Sigmoid colon (tissue), 3 donors: Measurements from ENCODE around the gene MRPL27.

Source experiments
- POLR2A ChIP-seq, 2 donors: fragments of 450-650 bp; IDR thresholded peaks; one replicate each; pipeline ENCODE4 v1.6.1; 2016; ENCODE audit warnings: antibody characterized with exemption in 2 of 2, mild to moderate bottlenecking in 2 of 2, moderate library complexity in 2 of 2
- TF ChIP-seq, protein P1 (sequence below), 4 experiments: fragments of 450-650 bp in 3 of 4; fragments of 200-600 bp in 1 of 4; IDR thresholded peaks; one replicate each; pipeline ENCODE4 v1.5.1; 2016 to 2019; ENCODE audit warnings: antibody characterized with exemption in 4 of 4, mild to moderate bottlenecking in 3 of 4, moderate library complexity in 2 of 4

DNA sequence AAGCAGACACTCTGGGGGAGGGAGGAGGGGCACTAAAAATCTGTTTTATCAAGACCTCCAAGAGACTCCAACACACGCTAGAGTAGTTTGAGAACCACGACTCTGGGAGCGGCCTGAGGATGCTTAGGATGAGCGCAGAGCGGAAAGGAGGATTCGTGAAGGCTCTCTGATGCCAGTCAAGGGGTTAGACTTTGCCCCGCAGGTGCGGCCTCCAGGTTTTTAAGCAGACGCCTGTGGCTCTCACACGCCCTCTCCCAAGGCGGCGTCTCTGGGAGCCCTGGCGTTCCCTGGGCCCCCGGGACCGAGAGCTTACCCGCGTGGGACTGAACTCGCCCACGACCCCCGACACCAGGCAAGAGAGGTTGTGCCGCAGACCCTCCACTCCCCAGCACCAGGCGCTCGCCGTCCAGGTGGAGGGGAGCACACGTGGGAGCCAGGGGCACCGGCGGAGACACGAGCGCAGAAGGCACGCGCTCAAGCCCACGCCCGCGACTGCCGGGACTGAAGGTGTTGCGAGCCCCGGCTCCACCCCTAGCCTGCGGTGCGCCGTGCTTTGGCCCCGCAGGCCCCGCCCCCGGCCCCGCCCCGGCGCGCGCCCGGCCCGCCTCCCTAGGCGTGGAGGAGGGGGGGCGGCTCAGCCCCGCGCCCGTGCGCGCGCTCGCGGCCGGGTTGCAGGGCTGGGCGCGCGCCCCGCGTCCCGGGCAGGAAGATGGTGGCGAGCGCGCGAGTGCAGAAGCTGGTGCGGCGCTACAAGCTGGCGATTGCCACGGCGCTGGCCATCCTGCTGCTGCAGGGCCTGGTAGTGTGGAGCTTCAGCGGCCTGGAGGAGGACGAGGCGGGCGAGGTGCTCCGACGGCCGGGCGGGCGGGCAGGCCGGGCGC lies 27.3 kb downstream of the MRPL27 start, which contains the start of gene XYLT2:
- TF ChIP-seq, protein P1, sequence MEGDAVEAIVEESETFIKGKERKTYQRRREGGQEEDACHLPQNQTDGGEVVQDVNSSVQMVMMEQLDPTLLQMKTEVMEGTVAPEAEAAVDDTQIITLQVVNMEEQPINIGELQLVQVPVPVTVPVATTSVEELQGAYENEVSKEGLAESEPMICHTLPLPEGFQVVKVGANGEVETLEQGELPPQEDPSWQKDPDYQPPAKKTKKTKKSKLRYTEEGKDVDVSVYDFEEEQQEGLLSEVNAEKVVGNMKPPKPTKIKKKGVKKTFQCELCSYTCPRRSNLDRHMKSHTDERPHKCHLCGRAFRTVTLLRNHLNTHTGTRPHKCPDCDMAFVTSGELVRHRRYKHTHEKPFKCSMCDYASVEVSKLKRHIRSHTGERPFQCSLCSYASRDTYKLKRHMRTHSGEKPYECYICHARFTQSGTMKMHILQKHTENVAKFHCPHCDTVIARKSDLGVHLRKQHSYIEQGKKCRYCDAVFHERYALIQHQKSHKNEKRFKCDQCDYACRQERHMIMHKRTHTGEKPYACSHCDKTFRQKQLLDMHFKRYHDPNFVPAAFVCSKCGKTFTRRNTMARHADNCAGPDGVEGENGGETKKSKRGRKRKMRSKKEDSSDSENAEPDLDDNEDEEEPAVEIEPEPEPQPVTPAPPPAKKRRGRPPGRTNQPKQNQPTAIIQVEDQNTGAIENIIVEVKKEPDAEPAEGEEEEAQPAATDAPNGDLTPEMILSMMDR (IDR thresholded peaks at IDR 0.05): no peak
- peak in 1 of 2 donors; percentile 44 for TF ChIP-seq POLR2A (IDR thresholded peaks at IDR 0.05)
